ENCODE results near the gene HECTD2.

Gene HECTD2

DNA sequence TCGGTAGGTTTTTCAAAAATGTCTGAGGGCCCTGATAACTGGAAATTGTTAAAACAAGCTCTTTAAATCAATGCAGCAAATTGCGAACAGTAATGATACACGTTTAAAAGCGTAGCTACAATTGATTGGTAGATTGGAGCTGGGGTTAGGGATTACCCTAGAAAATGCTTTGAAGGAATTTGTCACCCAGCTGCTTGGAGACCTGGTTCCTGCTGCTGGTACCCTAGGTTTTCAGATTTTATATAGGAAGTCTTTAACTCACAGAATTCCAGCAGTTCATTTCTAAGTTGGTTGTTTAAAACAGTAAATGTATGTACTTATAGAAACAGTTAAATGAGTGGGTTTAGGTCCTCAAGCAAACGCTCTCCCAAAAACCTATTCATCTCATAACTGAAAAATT, 1.5 kb downstream of the HECTD2 start:
- Mint-ChIP-seq H3K9me3 (no peaks in the 10 kb centered on the region), H3K36me3 (ENCODE audit: low read depth) (no peaks in the 10 kb centered on the region), H3K27ac (no peak overlapping the region), H3K4me3 (peak overlapping the region; percentile 88), H3K4me1 (peaks cover 42% of the 10 kb centered on the region), H3K27me3 (ENCODE audit: low read depth, poor library complexity) (peaks cover 2% of the 10 kb centered on the region)
- no peak for DNase-seq
- TF ChIP-seq, protein P1, sequence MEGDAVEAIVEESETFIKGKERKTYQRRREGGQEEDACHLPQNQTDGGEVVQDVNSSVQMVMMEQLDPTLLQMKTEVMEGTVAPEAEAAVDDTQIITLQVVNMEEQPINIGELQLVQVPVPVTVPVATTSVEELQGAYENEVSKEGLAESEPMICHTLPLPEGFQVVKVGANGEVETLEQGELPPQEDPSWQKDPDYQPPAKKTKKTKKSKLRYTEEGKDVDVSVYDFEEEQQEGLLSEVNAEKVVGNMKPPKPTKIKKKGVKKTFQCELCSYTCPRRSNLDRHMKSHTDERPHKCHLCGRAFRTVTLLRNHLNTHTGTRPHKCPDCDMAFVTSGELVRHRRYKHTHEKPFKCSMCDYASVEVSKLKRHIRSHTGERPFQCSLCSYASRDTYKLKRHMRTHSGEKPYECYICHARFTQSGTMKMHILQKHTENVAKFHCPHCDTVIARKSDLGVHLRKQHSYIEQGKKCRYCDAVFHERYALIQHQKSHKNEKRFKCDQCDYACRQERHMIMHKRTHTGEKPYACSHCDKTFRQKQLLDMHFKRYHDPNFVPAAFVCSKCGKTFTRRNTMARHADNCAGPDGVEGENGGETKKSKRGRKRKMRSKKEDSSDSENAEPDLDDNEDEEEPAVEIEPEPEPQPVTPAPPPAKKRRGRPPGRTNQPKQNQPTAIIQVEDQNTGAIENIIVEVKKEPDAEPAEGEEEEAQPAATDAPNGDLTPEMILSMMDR (IDR thresholded peaks at IDR 0.05) = no peak

DNA sequence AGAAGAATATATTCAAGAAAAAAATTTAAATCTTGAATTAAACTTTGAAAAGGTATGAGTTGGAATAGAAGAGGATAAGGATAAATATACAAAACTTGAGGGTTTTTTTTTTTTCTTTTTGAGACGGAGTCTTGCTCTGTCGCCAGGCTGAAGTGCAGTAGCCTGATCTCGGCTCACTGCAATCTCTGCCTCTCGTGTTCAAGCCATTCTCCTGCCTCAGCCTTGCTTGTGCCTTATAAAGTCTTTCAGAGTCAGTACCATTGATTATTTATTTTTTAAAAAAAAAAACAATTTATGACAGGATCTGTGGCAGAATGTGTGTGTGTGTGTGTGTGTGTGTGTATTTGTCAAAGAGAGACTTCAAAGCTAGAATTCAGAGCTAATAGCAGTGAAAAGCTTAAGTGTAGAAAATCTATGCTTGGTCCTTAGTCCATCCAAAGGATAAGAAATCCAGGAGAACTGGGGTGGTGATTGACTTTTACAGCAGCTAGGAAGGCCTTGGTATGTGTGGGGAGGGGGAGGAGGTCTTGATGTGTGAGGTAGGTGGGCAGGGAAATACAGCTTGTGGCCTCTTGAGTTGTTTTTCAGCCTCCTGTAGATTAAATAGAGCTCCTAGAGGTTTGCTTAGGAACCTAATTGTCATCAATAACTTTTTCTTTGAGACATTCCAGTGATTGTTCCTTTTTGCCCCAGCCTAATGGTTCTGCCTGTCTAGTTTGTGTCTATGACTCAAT, 2.4 kb downstream of the HECTD2 start:
- TF ChIP-seq, protein P1 (IDR thresholded peaks at IDR 0.05) = no peak
- peaks cover 41% of the 10 kb centered on the region for H3K4me1 Mint-ChIP-seq
- H3K9me3 Mint-ChIP-seq = no peaks in the 10 kb centered on the region
- DNase-seq = peak; percentile 5
- peaks cover 2% of the 10 kb centered on the region for H3K27me3 Mint-ChIP-seq (ENCODE audit: low read depth, poor library complexity)
- H3K36me3 Mint-ChIP-seq (ENCODE audit: low read depth) = no peaks in the 10 kb centered on the region
- peak overlapping the region; percentile 88 for H3K4me3 Mint-ChIP-seq
- H3K27ac Mint-ChIP-seq = peak overlapping the region; percentile 42

GRCh38 chr10:91415816-91416215, 5.7 kb downstream of the HECTD2 start:
- Mint-ChIP-seq H3K27ac (no peak overlapping the region), H3K36me3 (ENCODE audit: low read depth) (no peaks in the 10 kb centered on the region), H3K27me3 (ENCODE audit: low read depth, poor library complexity) (no peaks in the 10 kb centered on the region), H3K4me1 (peaks cover 21% of the 10 kb centered on the region), H3K9me3 (peaks cover 3% of the 10 kb centered on the region), H3K4me3 (no peak overlapping the region)
- TF ChIP-seq, protein P1 (IDR thresholded peaks at IDR 0.05) = no peak
- DNase-seq = no peak

- H3K27me3 Mint-ChIP-seq (ENCODE audit: low read depth, poor library complexity) = no peaks in the 10 kb centered on the region
- no peak overlapping the region for H3K4me3 Mint-ChIP-seq
- TF ChIP-seq, protein P1 (IDR thresholded peaks at IDR 0.05) = no peak
- peak overlapping the region; percentile 67 for H3K27ac Mint-ChIP-seq
- peaks cover 3% of the 10 kb centered on the region for H3K9me3 Mint-ChIP-seq
- H3K4me1 Mint-ChIP-seq = peaks cover 16% of the 10 kb centered on the region
- H3K36me3 Mint-ChIP-seq (ENCODE audit: low read depth) = no peaks in the 10 kb centered on the region
- DNase-seq = no peak
These were observed 6.3 kb downstream of the HECTD2 start for GRCh38 chr10:91416339-91416855.

GRCh38 chr10:91418416-91418815, 8.3 kb downstream of the HECTD2 start:
- Mint-ChIP-seq H3K27me3 (ENCODE audit: low read depth, poor library complexity) (no peaks in the 10 kb centered on the region), H3K9me3 (peaks cover 3% of the 10 kb centered on the region), H3K4me3 (no peak overlapping the region), H3K36me3 (ENCODE audit: low read depth) (no peaks in the 10 kb centered on the region), H3K4me1 (no peaks in the 10 kb centered on the region), H3K27ac (no peak overlapping the region)
- TF ChIP-seq, protein P1 (IDR thresholded peaks at IDR 0.05) = no peak
- DNase-seq = no peak

DNA sequence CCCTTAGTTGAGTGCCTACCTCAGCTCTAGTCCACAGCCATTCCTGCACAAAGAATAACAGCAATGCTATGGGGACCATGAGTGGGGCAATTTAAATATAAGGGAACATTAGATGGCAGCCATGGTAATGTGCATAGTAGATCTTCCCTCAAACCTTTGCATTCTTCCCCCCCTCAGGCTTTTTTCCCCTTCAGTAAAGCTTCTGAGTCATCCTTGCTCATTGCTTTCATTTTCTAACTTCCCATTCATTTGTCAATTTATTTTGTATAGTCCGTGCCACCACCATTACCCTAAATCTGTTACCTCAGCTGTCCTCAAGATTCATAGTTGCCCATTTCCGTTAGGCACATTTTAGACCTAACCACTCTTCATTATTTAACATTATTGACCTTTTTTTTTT, 10.7 kb downstream of the HECTD2 start:
- Mint-ChIP-seq H3K27ac (no peak overlapping the region), H3K4me1 (no peaks in the 10 kb centered on the region), H3K4me3 (no peak overlapping the region), H3K27me3 (ENCODE audit: low read depth, poor library complexity) (no peaks in the 10 kb centered on the region), H3K9me3 (peaks cover 3% of the 10 kb centered on the region), H3K36me3 (ENCODE audit: low read depth) (peaks cover 4% of the 10 kb centered on the region)
- DNase-seq = no peak
- TF ChIP-seq, protein P1 (IDR thresholded peaks at IDR 0.05) = no peak

All from nephron progenitor cell (in vitro differentiated cells).